HG03280 (cell line): ENCODE data around the gene ZMYND10.
"Not testable (repeated sequence)": the region's sequence is repeated elsewhere in the genome, so short reads cannot be mapped to it uniquely, and the experiment has no call there.

Source experiments
- ATAC-seq: cut with Tn5 transposase; IDR thresholded peaks from one replicate; pipeline ENCODE4 v1.9.1; 2021; ENCODE audit warnings: mild to moderate bottlenecking, moderate library complexity; ENCODE audit not compliant: unreplicated experiment

Gene ZMYND10

DNA sequence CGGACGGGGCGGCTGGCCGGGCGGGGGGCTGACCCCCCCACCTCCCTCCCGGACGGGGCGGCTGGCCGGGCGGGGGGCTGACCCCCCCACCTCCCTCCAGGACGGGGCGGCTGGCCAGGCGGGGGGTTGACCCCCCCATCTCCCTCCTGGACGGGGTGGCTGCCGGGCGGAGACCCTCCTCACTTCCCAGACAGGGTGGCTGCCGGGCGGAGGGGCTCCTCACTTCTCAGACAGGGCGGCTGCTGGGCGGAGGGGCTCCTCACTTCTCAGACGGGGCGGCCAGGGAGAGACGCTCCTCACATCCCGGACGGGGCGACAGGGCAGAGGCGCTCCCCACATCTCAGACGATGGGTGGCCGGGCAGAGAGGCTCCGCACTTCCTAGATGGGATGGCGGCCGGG is 33.5 kb downstream of the ZMYND10 start:
- not testable (repeated sequence) for ATAC-seq

DNA sequence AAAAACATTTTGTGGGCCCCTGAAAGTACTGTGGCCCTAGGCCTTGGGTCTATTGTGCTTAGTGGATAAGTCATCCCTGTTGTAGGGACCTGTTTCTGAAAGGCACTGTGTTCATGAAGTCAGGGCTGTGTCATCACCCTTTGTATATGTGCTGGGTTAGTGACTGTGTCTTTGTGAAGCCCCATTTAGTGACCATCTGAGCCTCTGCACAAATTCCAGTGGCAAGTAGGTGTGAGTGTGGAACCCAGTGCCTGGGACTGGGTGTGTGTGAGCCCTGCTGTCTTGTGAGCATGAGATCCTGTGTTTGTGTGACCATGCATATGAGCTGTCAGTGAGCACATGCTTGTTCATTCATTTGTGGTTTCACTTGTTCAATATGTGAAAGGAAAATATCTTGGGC is 40.9 kb downstream of the ZMYND10 start:
- ATAC-seq: no peak

DNA sequence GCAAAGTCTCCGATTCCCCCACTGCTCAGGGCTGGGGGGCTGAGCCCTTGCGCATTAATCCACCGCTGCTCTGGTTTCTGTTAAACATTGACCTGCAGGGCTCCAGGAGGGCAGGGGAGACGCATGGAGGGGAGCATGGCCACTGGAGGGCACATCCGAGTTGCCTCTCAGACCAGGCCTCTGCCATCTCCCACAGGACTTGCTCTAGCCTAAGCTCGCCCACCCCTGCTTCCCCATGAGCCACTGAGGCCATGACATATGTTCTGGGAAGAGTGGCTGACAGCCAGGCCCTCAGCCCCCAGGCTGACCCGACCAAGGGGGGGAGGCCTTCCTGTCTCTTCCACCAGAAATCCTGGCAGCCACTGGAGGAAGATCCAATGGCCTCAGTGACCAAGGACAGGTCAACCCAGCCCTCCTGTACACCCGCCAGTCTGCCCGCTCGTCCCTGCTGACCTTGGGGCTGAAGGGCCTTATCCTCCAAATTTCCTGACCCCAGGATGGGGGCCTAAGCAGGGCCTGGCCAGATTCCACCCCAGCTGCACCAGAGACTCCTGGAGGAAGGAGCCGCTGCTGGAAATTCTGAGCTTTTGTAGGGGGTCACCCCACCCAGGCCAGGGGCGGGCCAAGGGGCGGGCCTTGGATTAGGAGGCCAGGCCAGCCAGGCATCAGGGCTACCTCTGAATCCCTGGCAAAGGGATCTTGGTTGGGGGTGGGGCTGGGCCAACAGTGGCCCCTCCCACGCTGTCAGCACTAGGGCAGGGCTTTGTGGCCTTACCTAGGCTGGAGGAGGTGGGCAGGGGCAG is 42.3 kb downstream of the ZMYND10 start, which contains the start of gene HYAL1:
TSS of gene HYAL1 (minus strand) at position 562 of the 803 bp plus-strand sequence. CDS start 618 bp downstream, outside the sequence.
- ATAC-seq: no peak

DNA sequence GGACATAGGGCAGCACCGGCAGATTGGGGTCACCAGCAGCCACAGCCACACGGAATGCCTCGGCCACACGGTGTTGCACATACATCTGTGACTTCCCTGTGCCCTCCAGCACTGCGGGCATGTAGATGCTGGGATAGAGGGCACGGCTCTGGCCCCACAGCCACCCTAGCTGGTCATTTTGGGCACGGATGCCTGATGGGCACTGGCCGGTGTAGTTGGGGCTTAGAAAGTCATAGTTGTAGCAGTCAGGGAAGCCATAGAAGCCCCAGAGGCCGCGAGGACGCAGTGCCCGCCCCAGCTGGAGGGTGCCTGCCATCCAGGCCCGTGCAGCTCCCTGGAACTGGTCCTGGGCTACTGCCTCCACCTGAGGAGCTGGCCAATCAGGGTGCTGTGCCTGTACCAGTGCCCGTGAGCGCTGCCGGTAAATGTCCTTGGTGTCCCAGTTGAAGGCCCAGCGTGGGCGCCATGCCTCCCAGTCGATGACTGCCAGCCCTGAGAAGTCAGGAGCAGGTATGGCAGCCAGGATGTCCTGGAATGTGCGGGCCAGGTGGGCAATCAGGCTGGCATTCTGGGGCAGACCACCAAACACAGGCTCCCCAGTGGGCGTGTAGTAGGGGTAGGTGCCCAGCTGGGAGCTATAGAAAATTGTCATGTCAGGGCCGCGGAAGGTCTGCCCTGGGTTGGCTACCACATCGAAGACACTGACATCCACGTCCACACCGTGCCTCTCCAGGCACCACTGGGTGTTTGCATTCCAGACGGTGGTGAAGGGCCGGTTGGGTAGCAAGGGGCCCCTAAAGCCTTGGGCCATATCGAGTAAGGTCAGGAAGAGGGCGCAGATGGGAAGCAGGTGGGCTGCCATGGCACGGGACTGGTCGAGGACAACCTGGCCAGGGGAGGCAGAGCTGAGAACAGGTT is 43.2 kb downstream of the ZMYND10 start:
- ATAC-seq: no peak

DNA sequence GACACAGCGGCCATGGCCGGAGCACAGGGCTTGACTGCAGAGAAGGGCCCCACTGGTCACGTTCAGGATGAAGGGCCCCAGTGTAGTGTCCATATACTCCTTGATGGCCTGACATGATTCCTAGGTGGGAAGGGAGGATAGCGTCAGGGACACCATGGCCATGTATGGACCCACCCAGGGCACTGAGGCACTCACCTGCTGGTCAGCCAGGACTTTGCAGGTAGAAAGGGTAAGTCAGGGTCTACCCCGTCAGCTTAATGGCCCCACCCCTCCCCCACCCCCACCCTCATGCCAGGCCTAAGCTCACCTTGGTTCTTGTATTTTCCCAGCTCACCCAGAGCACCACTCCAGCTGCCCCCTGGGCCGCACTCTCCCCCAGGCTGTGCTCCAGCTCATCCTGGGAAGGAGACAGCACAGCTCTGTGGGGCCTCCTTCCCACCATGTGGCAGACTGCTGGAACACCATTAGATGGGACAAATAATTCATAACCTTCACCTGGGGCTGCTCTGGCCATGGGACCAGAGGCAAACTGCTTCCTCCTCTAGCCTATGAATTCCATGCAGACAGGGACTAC is 44.8 kb downstream of the ZMYND10 start:
- ATAC-seq: no peak

DNA sequence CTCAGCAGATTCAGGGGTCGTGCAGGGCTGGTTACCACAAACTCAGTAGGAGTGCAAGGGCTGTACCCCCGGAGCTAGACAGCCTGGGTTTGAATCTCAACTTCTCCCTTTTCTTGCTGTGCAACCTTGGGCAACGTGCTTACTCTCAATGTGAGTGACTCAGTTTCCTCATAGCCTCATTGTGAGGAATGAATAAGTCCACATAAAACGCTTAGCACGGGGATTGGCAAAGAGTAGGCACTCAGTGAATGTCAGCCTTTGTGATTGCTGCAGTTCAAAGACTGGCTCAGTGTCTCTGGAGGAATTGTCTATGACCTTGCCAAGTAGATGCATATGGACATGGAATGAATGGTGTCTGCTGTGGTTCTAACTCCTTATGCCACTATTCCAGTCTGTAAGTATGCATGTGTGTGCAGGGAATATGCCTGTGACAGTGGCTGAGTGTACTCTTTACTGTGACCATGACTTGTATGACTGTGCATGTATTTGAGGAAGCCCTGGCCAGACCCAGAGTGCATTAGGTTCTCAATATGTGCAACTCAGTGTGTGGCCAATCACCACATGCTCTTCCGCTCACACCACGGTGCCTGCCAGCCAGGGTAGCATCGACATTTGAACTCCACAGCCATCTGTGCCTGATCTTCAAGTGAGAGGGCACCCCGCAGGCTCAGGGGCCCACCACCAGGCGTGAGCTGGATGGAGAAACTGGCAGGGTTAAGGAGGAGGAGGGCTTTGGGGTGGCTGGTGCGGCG is 45.4 kb downstream of the ZMYND10 start:
- no peak for ATAC-seq

DNA sequence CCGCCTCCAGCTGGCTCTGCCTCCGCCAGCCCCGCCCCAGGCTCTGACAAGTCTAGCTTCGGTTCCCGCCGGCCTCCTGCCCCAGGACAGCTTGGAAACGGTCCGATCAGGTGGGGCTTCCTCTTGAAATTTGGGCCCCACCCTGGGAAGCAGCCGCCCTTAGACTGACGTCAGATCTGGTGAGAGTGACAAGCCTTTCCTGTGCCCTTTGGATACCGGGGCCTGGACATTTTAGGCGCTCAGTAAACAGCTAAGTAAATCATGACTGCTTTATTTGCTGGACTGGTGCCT is 45.9 kb downstream of the ZMYND10 start:
- ATAC-seq: no peak

DNA sequence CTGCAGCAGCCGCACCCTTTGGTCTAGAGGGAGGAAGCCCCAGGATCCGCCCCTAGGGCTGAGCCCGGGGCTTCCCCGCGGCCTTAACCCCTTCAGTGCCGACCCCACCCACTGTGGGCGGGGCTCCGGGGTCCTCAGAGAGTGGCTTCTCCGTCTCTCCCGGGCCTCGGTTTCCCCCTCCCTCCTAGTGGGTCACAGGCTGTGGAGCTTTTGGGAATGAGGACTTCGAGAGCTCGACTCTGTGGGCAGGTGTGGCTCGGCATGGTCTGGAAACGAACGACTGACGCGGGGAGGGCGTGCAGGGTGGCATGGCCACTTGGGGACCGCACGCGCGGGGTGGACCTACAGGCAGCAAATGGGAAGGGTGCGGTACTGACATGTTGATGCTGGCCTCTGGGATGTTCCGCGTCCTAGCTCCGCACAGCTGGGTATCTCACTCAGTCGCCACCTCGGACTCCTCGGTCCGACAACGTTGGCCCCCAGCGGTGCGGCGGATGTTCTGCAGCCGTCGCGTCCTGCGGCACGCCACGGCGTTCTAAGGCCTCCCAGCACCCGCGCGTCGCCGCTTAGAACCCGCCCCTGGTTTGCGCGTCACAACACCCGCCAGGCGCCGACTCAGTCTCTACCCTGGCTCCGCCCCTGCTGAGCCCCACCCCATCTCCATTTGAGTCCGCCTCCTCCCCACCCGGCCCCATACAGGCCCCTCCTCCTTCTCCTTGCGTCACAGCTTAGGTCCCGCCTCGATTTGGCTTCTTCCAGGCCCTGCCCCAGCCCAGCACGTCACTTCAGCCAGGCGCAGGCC is 46.5 kb downstream of the ZMYND10 start, which contains the start of the genes HYAL3 and NAA80:
TSS of gene HYAL3 (minus strand) at position 570 of the 802 bp plus-strand sequence. CDS start 3,803 bp downstream, outside the sequence.
TSS of gene NAA80 (minus strand) at position 570 of the 802 bp plus-strand sequence. CDS start 1,942 bp downstream, outside the sequence.
- ATAC-seq: peak; percentile 83

DNA sequence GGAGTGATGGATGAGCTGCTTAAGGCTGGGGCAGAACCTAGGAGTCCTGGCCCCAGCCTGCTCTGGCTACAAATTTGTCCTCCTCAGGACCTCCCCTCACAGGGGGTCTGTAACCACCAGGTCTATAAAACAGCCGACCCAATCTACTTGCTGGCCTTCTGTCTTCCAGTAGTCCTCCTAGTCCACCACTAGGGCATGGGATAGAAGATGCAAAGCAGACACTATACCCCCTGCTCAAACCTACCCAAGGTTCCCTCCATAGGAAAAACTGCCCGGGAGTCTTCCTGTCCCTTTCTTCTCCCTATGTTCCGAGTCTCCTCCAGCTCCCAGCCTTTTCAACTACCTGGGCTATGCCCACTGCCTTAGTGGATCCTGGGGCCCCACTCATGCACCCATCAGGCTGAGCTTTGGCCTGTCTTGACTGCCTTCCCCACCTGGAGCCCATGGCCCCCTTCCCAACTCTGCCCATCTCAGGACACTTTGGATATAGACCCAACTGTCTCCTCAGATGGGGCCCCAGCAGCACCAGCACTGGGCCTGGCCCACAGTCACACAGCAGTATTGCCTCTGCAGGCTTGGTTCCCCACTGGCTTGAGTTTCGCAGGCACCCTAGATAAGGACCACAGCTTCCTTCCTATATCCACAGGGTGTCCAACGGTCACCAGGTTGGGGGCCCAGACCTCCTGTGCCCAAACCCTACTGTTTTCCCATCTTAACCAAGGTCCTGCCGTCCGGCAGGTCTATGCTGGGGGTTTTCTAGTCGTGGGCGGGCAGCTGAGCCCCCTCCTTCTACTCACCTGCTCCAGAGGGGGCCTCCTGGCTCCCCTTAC is 47.4 kb downstream of the ZMYND10 start:
- ATAC-seq: no peak

DNA sequence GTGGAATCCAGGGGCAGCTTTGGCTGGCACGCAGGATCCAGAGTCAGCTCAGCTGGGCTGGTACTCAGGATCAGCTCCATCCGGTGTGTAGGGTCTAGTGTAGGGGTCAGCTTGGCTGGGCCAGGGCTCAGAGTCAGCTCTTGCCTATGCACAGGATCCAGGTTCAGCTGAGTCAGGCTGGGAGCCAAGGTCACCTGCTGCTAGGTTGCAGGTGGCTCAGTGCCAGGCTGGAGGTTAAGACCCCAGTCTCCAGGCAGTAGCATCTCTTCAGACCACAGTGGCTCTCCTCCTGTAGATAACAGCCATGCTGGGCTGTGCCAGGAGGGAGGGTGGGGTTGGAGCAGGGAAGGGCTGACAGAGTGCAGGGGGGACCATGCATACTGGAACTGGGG is 48.2 kb downstream of the ZMYND10 start:
- ATAC-seq: no peak

DNA sequence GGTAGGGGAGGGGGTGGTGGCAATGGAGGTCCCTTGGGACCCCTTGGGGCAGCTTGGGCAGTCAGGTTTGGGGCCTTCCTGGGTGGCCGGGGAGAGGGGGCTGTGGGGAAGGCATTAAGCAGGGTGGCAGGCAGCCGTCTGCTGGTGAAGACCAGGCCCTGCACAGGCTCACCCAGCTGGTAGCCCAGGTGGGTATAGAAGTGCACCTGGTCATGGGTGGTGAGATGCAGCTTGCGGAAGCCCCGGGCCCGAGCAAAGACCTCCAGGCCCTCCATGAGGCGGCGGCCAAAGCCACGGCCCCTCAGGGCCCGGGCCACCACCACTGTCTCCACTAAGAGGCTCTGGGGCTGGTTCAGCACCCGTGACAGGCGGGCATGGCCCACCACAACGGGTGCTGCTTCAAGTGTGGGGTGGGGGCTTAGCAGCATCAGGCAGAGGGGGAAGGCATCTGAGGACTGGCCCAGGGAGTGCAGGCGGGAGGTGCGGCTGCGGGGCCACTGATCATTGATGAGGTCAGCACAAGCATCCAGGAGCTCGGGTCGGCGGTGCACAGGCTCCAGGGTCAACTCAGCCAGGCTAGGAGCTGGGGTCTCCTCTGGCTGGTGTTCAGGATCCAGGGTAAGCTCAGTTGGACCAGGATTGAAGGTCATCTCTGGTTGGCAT is 48.7 kb downstream of the ZMYND10 start:
- no peak for ATAC-seq

DNA sequence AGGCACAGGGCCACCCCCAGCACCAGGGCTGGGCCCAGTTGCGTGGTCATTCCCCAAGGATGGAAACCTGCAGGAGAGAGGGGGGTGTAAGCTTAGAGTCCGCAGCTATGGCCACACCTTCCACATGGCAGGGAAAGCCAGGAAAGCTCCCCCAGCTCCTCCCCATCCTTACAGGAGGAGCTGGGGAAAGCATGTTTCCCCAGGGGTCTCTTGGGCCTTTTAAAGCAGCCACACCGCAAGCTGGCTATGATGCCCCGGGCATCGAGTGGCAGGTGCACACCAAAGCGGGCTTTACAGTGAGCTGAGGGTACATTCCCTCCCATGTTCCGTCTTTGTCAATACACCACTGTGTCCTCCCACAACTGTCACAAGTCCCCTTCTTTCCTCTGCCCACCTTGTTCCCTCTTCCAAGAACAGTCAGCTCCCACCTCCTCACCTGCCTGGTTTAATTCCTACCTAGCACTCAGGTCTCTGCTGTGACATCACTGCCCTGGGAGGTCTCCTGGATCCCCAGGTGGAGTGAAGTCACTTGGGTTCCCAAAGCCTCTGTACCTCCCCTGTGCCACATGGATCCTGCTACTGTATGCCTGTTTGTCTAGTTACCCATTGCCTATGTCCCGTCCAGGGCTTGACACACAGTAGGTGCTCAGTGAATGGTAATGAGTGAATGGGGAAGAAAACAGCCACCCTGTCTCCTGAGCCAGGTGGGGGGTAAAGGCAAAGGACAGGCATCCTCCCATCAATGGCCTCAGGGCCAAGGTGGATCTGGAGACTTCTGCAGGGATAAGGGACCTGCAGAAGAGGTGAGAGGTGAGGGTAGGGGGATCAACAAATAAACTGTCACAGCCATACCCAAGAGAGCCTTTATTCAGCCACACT is 49.7 kb downstream of the ZMYND10 start:
- no peak for ATAC-seq

DNA sequence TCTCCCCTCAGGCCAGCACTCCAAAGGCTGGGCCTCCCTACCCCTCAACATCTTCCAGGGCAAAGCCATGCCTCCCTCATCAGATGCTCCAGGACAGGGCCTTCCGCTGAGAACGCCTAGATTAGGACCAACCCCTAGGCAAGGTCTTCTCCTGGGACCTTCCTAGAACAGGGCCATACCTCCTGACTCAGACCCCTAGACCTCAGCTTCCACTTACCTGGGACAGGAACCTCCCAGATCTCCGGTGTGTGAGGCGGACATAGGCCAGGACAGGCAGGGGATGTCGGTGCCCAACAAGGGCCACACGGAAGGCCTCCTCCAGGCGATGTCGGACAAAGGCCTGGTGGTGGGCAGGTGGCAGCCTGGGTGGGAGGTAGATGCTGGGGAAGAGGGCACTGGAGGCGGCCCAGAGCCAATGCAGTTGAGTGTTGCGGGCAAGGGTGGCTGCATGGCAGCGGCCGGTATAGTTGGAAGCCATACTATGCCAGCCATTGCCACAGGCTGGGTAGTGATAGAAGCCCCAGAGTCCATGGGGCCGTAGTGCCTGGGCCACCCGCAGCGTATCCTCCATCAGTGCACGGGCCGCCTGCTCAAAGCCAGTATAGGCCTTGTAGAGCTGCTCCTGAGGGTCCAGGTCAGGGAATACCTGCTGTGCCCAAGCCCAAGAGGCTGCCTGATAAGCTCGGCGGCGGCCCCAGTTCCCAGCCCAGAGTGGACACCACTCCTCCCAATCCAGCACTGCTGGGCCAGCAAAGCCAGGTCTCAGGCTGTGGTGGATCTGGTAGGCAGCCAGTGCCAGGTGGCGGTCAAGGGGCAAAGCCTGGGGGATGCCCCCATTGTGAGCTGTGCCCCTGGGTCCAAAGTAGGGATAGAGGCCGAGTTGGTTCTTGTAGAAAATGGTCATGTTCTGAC is 50.8 kb downstream of the ZMYND10 start:
- ATAC-seq: no peak

DNA sequence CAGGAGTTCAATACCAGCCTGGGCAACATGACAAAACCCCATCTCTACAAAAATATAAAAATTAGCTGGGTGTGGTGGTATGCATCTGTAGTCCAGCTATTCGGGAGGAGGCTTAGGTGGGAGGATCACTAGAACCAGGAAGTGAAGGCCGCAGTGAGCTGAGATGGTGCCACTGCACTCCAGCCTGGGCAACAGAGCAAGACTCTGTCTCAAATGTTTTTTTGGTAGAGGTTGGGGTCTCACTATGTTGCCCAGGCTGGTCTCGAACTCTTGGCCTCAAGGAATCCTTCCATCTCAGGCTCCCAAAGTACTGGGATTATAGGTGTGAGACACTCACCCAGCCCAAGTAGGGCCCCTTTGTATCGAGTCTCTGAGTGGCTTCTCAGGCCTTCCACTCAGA is 51.4 kb downstream of the ZMYND10 start:
- ATAC-seq: no peak

DNA sequence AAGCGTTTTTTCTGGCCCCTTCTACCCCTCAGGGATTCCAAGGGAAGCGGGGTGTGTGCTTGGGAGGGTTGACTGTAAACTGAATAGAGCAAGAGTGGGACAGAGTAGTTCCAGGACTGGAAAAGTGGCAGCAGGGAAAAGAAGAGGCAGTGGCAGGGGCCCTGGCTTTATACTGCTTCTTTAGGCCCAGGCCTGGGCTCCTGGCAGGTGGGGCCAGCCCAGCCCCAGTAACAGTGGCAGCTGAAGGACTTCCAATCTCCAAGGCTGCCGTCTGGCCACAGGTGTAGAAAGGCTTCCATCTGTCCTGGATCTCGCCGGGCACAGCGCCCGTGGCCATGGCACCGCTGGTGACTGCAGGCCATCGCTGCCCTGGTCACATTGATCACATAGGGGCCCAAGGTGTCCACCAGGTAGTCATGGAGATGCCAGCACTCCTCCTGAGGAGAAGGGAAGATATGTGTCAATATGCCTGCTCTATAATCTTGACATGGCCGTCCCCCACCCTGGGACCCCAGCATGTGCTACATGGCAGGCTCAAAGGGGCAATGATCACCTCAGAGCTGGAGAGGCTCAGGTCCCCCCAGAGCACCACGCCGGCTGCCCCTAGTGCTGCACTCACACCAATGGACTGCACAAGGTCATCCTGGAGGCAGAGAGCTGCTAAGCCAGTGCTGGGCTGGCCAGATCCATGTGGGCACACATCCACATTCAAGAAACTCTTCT is 52.3 kb downstream of the ZMYND10 start:
- no peak for ATAC-seq
